MCF 10A (cell line): Measurements from ENCODE around the gene TBC1D10A. TPM values are rescaled to one million over a fixed set of nuclear protein-coding genes. Genes with fewer than 3 reads are reported as not detected.
A peak's percentile ranks its signal among the peaks of the same experiment; 100 is the strongest.

ENCODE experiments used
- BruUV-seq: library from RNA; stranded (reverse); fragments of 400-500 nt; replicated peaks from 2 replicates; lab custom pipeline; 2021; lab: Mats Ljungman, UMichigan
- CTCF ChIA-PET: fragments of 300-600 bp; sonication (Branson Sonifier 250); formaldehyde crosslinking; extraction: SDS; loops from one replicate; lab custom pipeline; 2021; ENCODE audit warnings: antibody characterized with exemption, inconsistent platforms; lab: Yijun Ruan, JAX
- POLR2A ChIA-PET: fragments of 300-600, 350-650 bp; sonication (Branson Sonifier 250); formaldehyde crosslinking; extraction: SDS; loops from one replicate; lab custom pipeline; 2020; ENCODE audit warnings: antibody characterized with exemption, inconsistent platforms; lab: Yijun Ruan, JAX
- DNase-seq: peaks from one replicate; pipeline ENCODE4 v3.0.0-alpha.2; 2018; ENCODE audit not compliant: unreplicated experiment
- H3K27ac Mint-ChIP-seq: one replicate; pipeline ENCODE4 v1.8.0; 2022; ENCODE audit warnings: mild to moderate bottlenecking, low read depth, mixed read lengths; ENCODE audit not compliant: unreplicated experiment
- H3K27me3 Mint-ChIP-seq: one replicate; pipeline ENCODE4 v1.8.0; 2022; ENCODE audit warnings: mixed read lengths; ENCODE audit not compliant: insufficient read depth, unreplicated experiment
- H3K36me3 Mint-ChIP-seq: one replicate; pipeline ENCODE4 v1.8.0; 2022; ENCODE audit warnings: mild to moderate bottlenecking, moderate library complexity, mixed read lengths; ENCODE audit not compliant: insufficient read depth, unreplicated experiment
- H3K4me1 Mint-ChIP-seq: one replicate; pipeline ENCODE4 v1.8.0; 2022; ENCODE audit warnings: mixed read lengths; ENCODE audit not compliant: insufficient read depth, unreplicated experiment
- H3K4me3 Mint-ChIP-seq: one replicate; pipeline ENCODE4 v1.8.0; 2022; ENCODE audit warnings: mild to moderate bottlenecking, moderate library complexity, mixed read lengths; ENCODE audit not compliant: unreplicated experiment
- H3K9me3 Mint-ChIP-seq: one replicate; pipeline ENCODE4 v1.8.0; 2022; ENCODE audit warnings: mixed read lengths; ENCODE audit not compliant: unreplicated experiment
- CTCF ChIP-seq: fragments of 200-600 bp; IDR thresholded peaks from one replicate; pipeline ENCODE4 v1.8.0; 2022; ENCODE audit warnings: antibody characterized with exemption, mild to moderate bottlenecking; ENCODE audit not compliant: unreplicated experiment
- intact Hi-C: fragments of 100-400 bp; cut with micrococcal nuclease; formaldehyde crosslinking; loops from 2 replicates; pipeline ENCODE4 v1.14.1; 2022
- total RNA-seq: library from RNA; stranded (reverse); gene quantifications from 2 replicates; pipeline ENCODE4 v1.2.3, GENCODE V29; 2022

TBC1D10A gene
- total RNA-seq, 1 experiment from 2014 or later = 11.1 TPM

DNA sequence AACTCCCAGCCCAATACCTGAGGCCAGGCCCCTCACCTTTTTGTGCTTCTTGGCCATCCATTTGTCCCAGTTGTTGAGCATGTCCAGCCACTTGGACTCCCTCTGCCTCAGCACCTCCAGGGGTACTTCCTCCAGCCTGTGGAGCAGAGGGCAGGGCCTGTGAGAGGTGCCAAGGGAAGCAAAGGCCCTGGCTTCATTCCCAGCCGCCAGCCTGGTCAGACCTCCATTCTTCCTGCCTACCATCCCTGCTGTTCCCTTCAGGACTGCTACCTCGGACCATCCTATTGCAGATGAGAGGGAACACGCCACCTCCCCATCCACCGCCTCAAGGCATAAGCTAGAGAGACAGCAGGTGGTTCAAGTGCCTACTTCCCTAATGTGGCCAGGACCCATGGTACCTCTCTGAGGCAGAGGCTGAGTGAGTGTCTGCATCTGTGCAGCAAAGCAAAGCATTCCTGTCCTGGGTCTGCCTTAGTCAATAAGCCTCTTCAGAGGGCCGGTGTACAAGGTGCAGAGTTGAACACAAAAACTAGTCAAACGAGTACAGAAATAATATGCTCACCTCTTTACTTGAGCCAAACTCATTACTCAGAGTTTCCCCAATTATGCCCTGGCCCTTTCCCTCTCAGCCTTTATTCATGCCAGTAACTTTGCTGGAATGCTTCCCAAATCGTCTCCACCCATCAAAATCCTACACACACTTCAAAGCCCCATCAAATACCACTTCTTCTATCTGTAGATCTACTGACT lies 22.1 kb downstream of the TBC1D10A start:
- POLR2A ChIA-PET = interaction anchor here (6.3 kb wide), 1 partner anchor 15 kb away, joined by 41 read pairs; the partner anchor contains the start of gene CASTOR1
- TF ChIP-seq CTCF = no peak
- Mint-ChIP-seq H3K36me3 (peaks cover 6% of the 10 kb centered on the region), H3K9me3 (no peaks in the 10 kb centered on the region), H3K27me3 (no peaks in the 10 kb centered on the region), H3K4me1 (peaks cover 55% of the 10 kb centered on the region), H3K4me3 (peak overlapping the region; percentile 15), H3K27ac (peak overlapping the region; percentile 49)
- DNase-seq = peak; percentile 62
- no TSS peak for BruUV-seq
- CTCF ChIA-PET = interaction anchor here (0.8 to 1.6 kb wide), 4 partner anchors 13 to 49 kb away, joined by 4 to 5 read pairs (median 4); no protein-coding TSS in a partner anchor
- intact Hi-C loops = no loop called here

DNA sequence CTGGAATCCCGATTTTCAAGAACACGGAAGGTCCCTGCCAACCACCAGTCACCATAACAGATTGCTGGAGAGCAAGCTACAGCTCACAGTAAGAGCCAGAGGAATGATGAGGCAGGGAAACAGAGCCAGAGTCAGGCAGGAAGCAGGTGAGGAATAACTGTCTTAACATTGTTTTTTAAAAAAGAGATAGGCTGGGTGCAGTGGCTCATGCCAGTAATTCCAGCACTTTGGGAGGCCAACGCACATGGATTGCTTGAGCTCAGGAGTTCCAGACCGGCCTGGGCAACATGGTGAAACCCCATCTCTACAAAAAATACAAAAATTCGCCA lies 24.0 kb downstream of the TBC1D10A start:
- DNase-seq = no peak
- intact Hi-C loops = no loop called here
- no TSS peak for BruUV-seq
- Mint-ChIP-seq H3K4me1 (peaks cover 47% of the 10 kb centered on the region), H3K27me3 (no peaks in the 10 kb centered on the region), H3K36me3 (peaks cover 20% of the 10 kb centered on the region), H3K4me3 (no peak overlapping the region), H3K27ac (peak overlapping the region; percentile 77), H3K9me3 (no peaks in the 10 kb centered on the region)
- ChIA-PET CTCF (interaction anchor here (1.2 to 3.4 kb wide), 3 partner anchors 11 to 39 kb away, joined by 3 to 21 read pairs (median 4); partner anchors contain the start of gene CASTOR1), POLR2A (interaction anchor here (1.3 to 6.3 kb wide), 4 partner anchors 9 to 25 kb away, joined by 8 to 41 read pairs (median 10); partner anchors contain the start of genes CASTOR1 and TBC1D10A)
- TF ChIP-seq CTCF = no peak

DNA sequence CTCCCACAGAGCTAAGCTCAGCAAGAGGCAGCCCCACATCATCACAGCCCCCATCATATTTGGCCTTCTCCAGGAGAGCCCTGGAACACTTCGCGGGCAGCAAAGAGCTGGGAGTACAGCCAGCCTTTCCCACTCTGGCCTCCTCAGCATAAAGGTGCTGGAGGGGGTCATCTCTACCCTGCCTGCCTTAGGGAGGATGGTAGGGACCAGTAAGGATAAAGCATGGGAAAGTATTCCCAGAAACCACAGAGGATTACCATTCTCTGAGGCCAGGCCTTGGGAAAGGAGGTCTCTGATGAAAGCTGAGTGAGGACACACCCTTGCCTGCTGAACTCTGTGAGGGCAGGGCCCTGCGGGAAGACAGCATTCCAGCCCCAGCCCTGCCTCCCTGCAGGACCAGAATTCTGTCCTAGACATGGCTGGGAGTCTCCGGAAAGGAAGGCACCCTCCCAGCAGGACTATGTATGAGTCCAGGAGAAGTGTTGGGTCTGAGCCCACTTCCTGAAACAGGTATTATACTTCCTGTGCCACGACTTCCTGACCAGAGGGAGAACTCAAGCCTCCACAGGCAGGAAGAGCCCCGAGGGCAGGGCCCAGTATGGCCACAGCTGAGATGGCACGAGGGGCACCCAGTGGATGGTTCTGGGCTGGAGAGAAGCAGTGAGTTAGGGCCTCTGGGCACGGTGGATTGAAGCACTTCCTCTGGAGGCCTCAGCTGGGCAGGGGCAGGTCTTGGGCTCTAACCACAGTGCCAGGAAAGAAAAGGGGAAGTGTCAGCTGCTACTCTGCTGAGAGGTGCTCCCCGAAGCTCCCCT lies 24.5 kb downstream of the TBC1D10A start:
- Mint-ChIP-seq H3K4me1 (peaks cover 47% of the 10 kb centered on the region), H3K27ac (peak overlapping the region; percentile 77), H3K9me3 (no peaks in the 10 kb centered on the region), H3K27me3 (no peaks in the 10 kb centered on the region), H3K4me3 (no peak overlapping the region), H3K36me3 (peaks cover 21% of the 10 kb centered on the region)
- CTCF ChIA-PET = interaction anchor here (0.6 to 3.4 kb wide), 4 partner anchors 8 to 39 kb away, joined by 3 to 21 read pairs (median 4); partner anchors contain the start of gene CASTOR1
- peak; percentile 85 for DNase-seq
- POLR2A ChIA-PET = interaction anchor here (1.3 to 6.3 kb wide), 5 partner anchors 9 to 54 kb away, joined by 7 to 41 read pairs (median 9); partner anchors contain the start of genes CASTOR1, CCDC157, SF3A1 and TBC1D10A
- TF ChIP-seq CTCF = no peak
- intact Hi-C loops = no loop called here
- BruUV-seq = no TSS peak
